Kidney (tissue), 14 donors: ENCODE measurements around the gene NEURL4. TPM values are rescaled to one million over a fixed set of nuclear protein-coding genes. Genes with fewer than 3 reads are reported as not detected.

ENCODE experiments used
- DNase-seq, 5 donors: peaks; one replicate each; pipeline ENCODE4 v3.0.0-alpha.2; 2013 to 2020
- FAIRE-seq: peaks from 2 replicates; lab custom pipeline; 2012; peaks lifted over from hg19 to GRCh38; lab: Jason Lieb, UNC
- H3K27ac ChIP-seq, 2 donors: one replicate each; pipeline ENCODE4 v1.7.0; 2013; ENCODE audit warnings: low read depth in 2 of 2, low read length in 2 of 2, inconsistent platforms in 1 of 2
- H3K27me3 ChIP-seq: one replicate; pipeline ENCODE4 v1.7.1; 2013; ENCODE audit warnings: low read length, inconsistent platforms; ENCODE audit not compliant: control insufficient read depth, insufficient read depth
- H3K36me3 ChIP-seq, 3 donors: one replicate each; pipeline versions ENCODE4 v1.7.0 to v1.7.1; 2013; ENCODE audit warnings: low read length in 3 of 3, control low read depth in 1 of 3, inconsistent platforms in 1 of 3; ENCODE audit not compliant: insufficient read depth in 3 of 3, control insufficient read depth in 2 of 3
- H3K4me1 ChIP-seq, 3 donors: one replicate each; pipeline versions ENCODE4 v1.7.0 to v1.7.1; 2013; ENCODE audit warnings: low read length in 3 of 3, inconsistent platforms in 1 of 3, low read depth in 1 of 3; ENCODE audit not compliant: control insufficient read depth in 2 of 3, insufficient read depth in 2 of 3
- H3K4me3 ChIP-seq, 3 donors: one replicate each; pipeline versions ENCODE4 v1.7.0 to v1.8.1; 2013; ENCODE audit warnings: low read length in 3 of 3, control low read depth in 1 of 3, inconsistent platforms in 1 of 3
- H3K9ac ChIP-seq, 3 donors: one replicate each; pipeline versions ENCODE4 v1.7.0 to v1.7.1; 2013; ENCODE audit warnings: low read length in 3 of 3, control low read depth in 1 of 3, inconsistent platforms in 1 of 3
- H3K9me3 ChIP-seq, 3 donors: one replicate each; pipeline versions ENCODE4 v1.7.0 to v1.7.1; 2013; ENCODE audit warnings: low read length in 3 of 3, control low read depth in 1 of 3, inconsistent platforms in 1 of 3; ENCODE audit not compliant: control insufficient read depth in 2 of 3, insufficient read depth in 1 of 3
- intact Hi-C: fragments of 100-400 bp; cut with DNase I; formaldehyde crosslinking; loops from one replicate; pipeline ENCODE4 v1.11.1; 2022
- polyA plus RNA-seq: library from polyadenylated mRNA; stranded (reverse); fragments of 350-450 nt; fragmentation: Illumina TruSeq; extraction: RNeasy Lipid Tissue Mini Kit (QIAGEN cat#74804); gene quantifications from one replicate; pipeline ENCODE4 v1.2.3, GENCODE V29; 2014; ENCODE audit warnings: low read depth, low replicate concordance; ENCODE audit not compliant: insufficient read depth
- total RNA-seq: library from RNA; stranded (reverse); fragmentation: NEBNext Ultra II Directional; extraction: Animal tissue kit (Norgen Biotek cat#: 25700); gene quantifications from one replicate; pipeline ENCODE4 v1.2.1, GENCODE V29; 2021
- TF ChIP-seq, protein P1 (sequence below): IDR thresholded peaks from 3 replicates; pipeline ENCODE4 v1.5.1; 2012; ENCODE audit warnings: mild to moderate bottlenecking, moderate library complexity, borderline replicate concordance; ENCODE audit not compliant: insufficient read depth; ENCODE audit errors: extremely low read depth
- donor health status: control.
- donor health status: control.
- donor health status: control.
- donor health status: control.
- donor health status: control.
- donor health status: DM: yes; HTN: yes; CAD: no.
- donor health status: Normal renal cell carcinoma (clear cell type).

Gene NEURL4
- total and polyA plus RNA-seq, 2 donors from 2014 or later: 21.2 to 44.7 TPM

DNA sequence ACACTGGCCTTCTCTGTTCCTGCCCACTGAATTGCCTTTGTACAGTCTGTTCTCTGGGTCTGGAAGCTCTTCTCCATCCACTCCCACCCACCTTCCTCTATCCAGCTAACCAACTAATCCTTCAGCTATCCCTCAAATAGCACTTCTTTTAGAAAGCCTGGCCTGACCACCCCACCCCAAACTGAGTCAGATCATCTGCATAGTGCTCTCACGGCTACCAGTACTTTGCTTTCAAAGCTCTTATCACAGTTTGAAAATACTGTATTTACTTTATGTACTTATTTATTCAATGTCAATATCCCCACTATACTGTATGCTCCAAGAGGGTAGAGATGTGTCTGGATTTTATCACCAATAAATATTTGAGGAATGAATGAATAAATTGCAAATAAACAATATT lies 62.4 kb downstream of the NEURL4 start:
- H3K9me3 ChIP-seq: no peaks in the 10 kb centered on the region
- DNase-seq (no peak), FAIRE-seq (no peak)
- H3K4me1 ChIP-seq: peaks cover 0 to 11% (median 0%) of the 10 kb centered on the region in 3 donors
- TF ChIP-seq, protein P1, sequence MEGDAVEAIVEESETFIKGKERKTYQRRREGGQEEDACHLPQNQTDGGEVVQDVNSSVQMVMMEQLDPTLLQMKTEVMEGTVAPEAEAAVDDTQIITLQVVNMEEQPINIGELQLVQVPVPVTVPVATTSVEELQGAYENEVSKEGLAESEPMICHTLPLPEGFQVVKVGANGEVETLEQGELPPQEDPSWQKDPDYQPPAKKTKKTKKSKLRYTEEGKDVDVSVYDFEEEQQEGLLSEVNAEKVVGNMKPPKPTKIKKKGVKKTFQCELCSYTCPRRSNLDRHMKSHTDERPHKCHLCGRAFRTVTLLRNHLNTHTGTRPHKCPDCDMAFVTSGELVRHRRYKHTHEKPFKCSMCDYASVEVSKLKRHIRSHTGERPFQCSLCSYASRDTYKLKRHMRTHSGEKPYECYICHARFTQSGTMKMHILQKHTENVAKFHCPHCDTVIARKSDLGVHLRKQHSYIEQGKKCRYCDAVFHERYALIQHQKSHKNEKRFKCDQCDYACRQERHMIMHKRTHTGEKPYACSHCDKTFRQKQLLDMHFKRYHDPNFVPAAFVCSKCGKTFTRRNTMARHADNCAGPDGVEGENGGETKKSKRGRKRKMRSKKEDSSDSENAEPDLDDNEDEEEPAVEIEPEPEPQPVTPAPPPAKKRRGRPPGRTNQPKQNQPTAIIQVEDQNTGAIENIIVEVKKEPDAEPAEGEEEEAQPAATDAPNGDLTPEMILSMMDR: no peak
- H3K27me3 ChIP-seq: no peaks in the 10 kb centered on the region
- H3K4me3 ChIP-seq: no peak overlapping the region
- H3K9ac ChIP-seq: no peak overlapping the region
- intact Hi-C loops: no loop called here
- H3K27ac ChIP-seq: no peak overlapping the region
- no peaks in the 10 kb centered on the region for H3K36me3 ChIP-seq

Other genes with a start within 250 kb of the NEURL4 start
Only the 30 nearest of the 34 such genes appear.
- gene ASGR2, start 214.5 kb downstream of the NEURL4 start, total RNA-seq: 1.2 TPM
- gene ASGR2, start 214.5 kb downstream of the NEURL4 start, polyA plus RNA-seq: 1.4 TPM
- gene ASGR1, start 150.0 kb downstream of the NEURL4 start, total RNA-seq: 2.1 TPM
- gene ASGR1, start 150.0 kb downstream of the NEURL4 start, polyA plus RNA-seq: 1.4 TPM
- gene DLG4, start 109.5 kb downstream of the NEURL4 start, total RNA-seq: 18.9 TPM
- 6.6 TPM for gene DLG4, start 109.5 kb downstream of the NEURL4 start, polyA plus RNA-seq
- gene ACADVL, start 109.4 kb downstream of the NEURL4 start, total RNA-seq: 689 TPM
- 1,202 TPM for gene ACADVL, start 109.4 kb downstream of the NEURL4 start, polyA plus RNA-seq
- gene DVL2, start 94.8 kb downstream of the NEURL4 start, total RNA-seq: 35.8 TPM
- 18.0 TPM for gene DVL2, start 94.8 kb downstream of the NEURL4 start, polyA plus RNA-seq
- 28.1 TPM for gene PHF23, start 89.9 kb downstream of the NEURL4 start, total RNA-seq
- 48.5 TPM for gene PHF23, start 89.9 kb downstream of the NEURL4 start, polyA plus RNA-seq
- gene GABARAP, start 86.9 kb downstream of the NEURL4 start, total RNA-seq: 477 TPM
- 1,483 TPM for gene GABARAP, start 86.9 kb downstream of the NEURL4 start, polyA plus RNA-seq
- 113 TPM for gene CTDNEP1, start 77.6 kb downstream of the NEURL4 start, total RNA-seq
- 124 TPM for gene CTDNEP1, start 77.6 kb downstream of the NEURL4 start, polyA plus RNA-seq
- gene ELP5, start 77.1 kb downstream of the NEURL4 start, total RNA-seq: 41.9 TPM
- 110 TPM for gene ELP5, start 77.1 kb downstream of the NEURL4 start, polyA plus RNA-seq
- 233 TPM for gene CLDN7, start 66.9 kb downstream of the NEURL4 start, total RNA-seq
- 119 TPM for gene CLDN7, start 66.9 kb downstream of the NEURL4 start, polyA plus RNA-seq
- 4.2 TPM for gene SLC2A4, start 47.6 kb downstream of the NEURL4 start, total RNA-seq
- gene SLC2A4, start 47.6 kb downstream of the NEURL4 start, polyA plus RNA-seq: 2.8 TPM
- 1.3 TPM for gene YBX2, start 34.7 kb downstream of the NEURL4 start, total RNA-seq
- 3.3 TPM for gene YBX2, start 34.7 kb downstream of the NEURL4 start, polyA plus RNA-seq
- gene EIF5A, start 21.7 kb downstream of the NEURL4 start, total RNA-seq: 306 TPM
- 434 TPM for gene EIF5A, start 21.7 kb downstream of the NEURL4 start, polyA plus RNA-seq
- gene GPS2, start 14.0 kb downstream of the NEURL4 start, total RNA-seq: 67.0 TPM
- gene GPS2, start 14.0 kb downstream of the NEURL4 start, polyA plus RNA-seq: 101 TPM
- 26.0 TPM for gene ACAP1, start 7.2 kb upstream of the NEURL4 start, total RNA-seq
- 9.9 TPM for gene ACAP1, start 7.2 kb upstream of the NEURL4 start, polyA plus RNA-seq
- gene KCTD11, start 22.8 kb upstream of the NEURL4 start, total RNA-seq: 14.4 TPM
- 7.2 TPM for gene KCTD11, start 22.8 kb upstream of the NEURL4 start, polyA plus RNA-seq
- gene TMEM95, start 25.8 kb upstream of the NEURL4 start, total RNA-seq: not detected
- not detected for gene TMEM95, start 25.8 kb upstream of the NEURL4 start, polyA plus RNA-seq
- 9.3 TPM for gene TNK1, start 51.8 kb upstream of the NEURL4 start, total RNA-seq
- 7.6 TPM for gene TNK1, start 51.8 kb upstream of the NEURL4 start, polyA plus RNA-seq
- 35.0 TPM for gene PLSCR3, start 65.2 kb upstream of the NEURL4 start, total RNA-seq
- gene PLSCR3, start 65.2 kb upstream of the NEURL4 start, polyA plus RNA-seq: 26.4 TPM
- gene TMEM256, start 74.8 kb upstream of the NEURL4 start, total RNA-seq: 55.8 TPM
- 389 TPM for gene TMEM256, start 74.8 kb upstream of the NEURL4 start, polyA plus RNA-seq
- 23.4 TPM for gene NLGN2, start 78.5 kb upstream of the NEURL4 start, total RNA-seq
- gene NLGN2, start 78.5 kb upstream of the NEURL4 start, polyA plus RNA-seq: 7.3 TPM
- not detected for gene SPEM1, start 91.0 kb upstream of the NEURL4 start, total RNA-seq
- not detected for gene SPEM1, start 91.0 kb upstream of the NEURL4 start, polyA plus RNA-seq
- gene SPEM2, start 96.3 kb upstream of the NEURL4 start, total RNA-seq: not detected
- not detected for gene SPEM2, start 96.3 kb upstream of the NEURL4 start, polyA plus RNA-seq
- not detected for gene SPEM3, start 99.5 kb upstream of the NEURL4 start, total RNA-seq
- not detected for gene SPEM3, start 99.5 kb upstream of the NEURL4 start, polyA plus RNA-seq
- 10.0 TPM for gene TMEM102, start 106.1 kb upstream of the NEURL4 start, total RNA-seq
- 10.0 TPM for gene TMEM102, start 106.1 kb upstream of the NEURL4 start, polyA plus RNA-seq
- 1.4 TPM for gene FGF11, start 110.2 kb upstream of the NEURL4 start, total RNA-seq
- 7.7 TPM for gene FGF11, start 110.2 kb upstream of the NEURL4 start, polyA plus RNA-seq
- gene CHRNB1, start 115.7 kb upstream of the NEURL4 start, total RNA-seq: 11.9 TPM
- 19.3 TPM for gene CHRNB1, start 115.7 kb upstream of the NEURL4 start, polyA plus RNA-seq
- gene ZBTB4, start 150.3 kb upstream of the NEURL4 start, total RNA-seq: 64.8 TPM
- 23.2 TPM for gene ZBTB4, start 150.3 kb upstream of the NEURL4 start, polyA plus RNA-seq
- gene SLC35G6, start 152.1 kb upstream of the NEURL4 start, total RNA-seq: not detected
- not detected for gene SLC35G6, start 152.1 kb upstream of the NEURL4 start, polyA plus RNA-seq
- gene POLR2A, start 155.0 kb upstream of the NEURL4 start, total RNA-seq: 133 TPM
- gene POLR2A, start 155.0 kb upstream of the NEURL4 start, polyA plus RNA-seq: 18.6 TPM